Breast epithelium (tissue), 3 donors: ENCODE measurements around the gene PPP1R12B.

Source experiments
- POLR2A ChIP-seq: fragments of 450-650 bp; IDR thresholded peaks from one replicate; pipeline ENCODE4 v1.6.1; 2016; ENCODE audit warnings: antibody characterized with exemption, mild to moderate bottlenecking, moderate library complexity
- TF ChIP-seq, protein P1 (sequence below), 3 donors: fragments of 450-650 bp; IDR thresholded peaks; one replicate each; pipeline ENCODE4 v1.5.1; 2016 to 2017; ENCODE audit warnings: antibody characterized with exemption in 3 of 3, mild to moderate bottlenecking in 3 of 3, moderate library complexity in 3 of 3

DNA sequence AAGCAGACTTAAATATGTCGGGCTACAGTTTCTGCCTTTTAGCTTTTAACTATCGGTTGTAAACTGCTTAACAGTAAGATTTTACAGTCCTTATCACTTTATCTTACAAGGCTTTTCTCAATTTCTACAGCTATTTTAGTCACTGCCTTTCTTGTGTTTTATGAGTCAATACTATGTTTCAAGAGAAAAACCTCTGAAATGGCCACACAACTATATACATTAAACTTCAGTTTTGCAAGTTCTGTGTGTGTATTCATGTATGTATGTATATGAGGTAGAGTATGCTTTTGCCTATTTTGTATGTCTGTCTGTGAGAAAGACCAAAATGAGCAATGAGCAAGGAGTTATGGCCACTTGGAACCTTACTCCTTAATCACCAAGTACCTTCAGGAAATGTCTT lies 191.9 kb downstream of the PPP1R12B start:
- TF ChIP-seq, protein P1, sequence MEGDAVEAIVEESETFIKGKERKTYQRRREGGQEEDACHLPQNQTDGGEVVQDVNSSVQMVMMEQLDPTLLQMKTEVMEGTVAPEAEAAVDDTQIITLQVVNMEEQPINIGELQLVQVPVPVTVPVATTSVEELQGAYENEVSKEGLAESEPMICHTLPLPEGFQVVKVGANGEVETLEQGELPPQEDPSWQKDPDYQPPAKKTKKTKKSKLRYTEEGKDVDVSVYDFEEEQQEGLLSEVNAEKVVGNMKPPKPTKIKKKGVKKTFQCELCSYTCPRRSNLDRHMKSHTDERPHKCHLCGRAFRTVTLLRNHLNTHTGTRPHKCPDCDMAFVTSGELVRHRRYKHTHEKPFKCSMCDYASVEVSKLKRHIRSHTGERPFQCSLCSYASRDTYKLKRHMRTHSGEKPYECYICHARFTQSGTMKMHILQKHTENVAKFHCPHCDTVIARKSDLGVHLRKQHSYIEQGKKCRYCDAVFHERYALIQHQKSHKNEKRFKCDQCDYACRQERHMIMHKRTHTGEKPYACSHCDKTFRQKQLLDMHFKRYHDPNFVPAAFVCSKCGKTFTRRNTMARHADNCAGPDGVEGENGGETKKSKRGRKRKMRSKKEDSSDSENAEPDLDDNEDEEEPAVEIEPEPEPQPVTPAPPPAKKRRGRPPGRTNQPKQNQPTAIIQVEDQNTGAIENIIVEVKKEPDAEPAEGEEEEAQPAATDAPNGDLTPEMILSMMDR (IDR thresholded peaks at IDR 0.05) = no peak
- TF ChIP-seq POLR2A = no peak
